Activated B cell treated with CpG ODN at 0.5 μM for 24 hours (primary cell): ENCODE data around the gene RHOT2. TPM values are rescaled to one million over a fixed set of nuclear protein-coding genes. Genes with fewer than 3 reads are reported as not detected.
A peak's percentile ranks its signal among the peaks of the same experiment; 100 is the strongest.

Experiments used
- ATAC-seq: fragments of 200-7000 bp; cut with Tn5 transposase; one replicate; pipeline ENCODE4 v1.10.0; 2021; ENCODE audit warnings: low read depth, mild to moderate bottlenecking, moderate library complexity
- CTCF ChIA-PET: fragments of 350-600 bp; sonication (Branson Sonifier 250); formaldehyde crosslinking; loops from one replicate; lab custom pipeline; 2021; ENCODE audit warnings: antibody characterized with exemption; lab: Charles Lee
- POLR2A ChIA-PET: fragments of 350-600 bp; sonication (Branson Sonifier 250); formaldehyde crosslinking; loops from one replicate; lab custom pipeline; 2021; ENCODE audit warnings: antibody characterized with exemption; lab: Charles Lee
- DNase-seq: peaks from one replicate; pipeline ENCODE4 v3.0.0; 2022
- H3K27ac Mint-ChIP-seq: one replicate; pipeline ENCODE4 v1.8.0; 2020; ENCODE audit warnings: mixed read lengths
- H3K27me3 Mint-ChIP-seq: one replicate; pipeline ENCODE4 v1.8.0; 2021; ENCODE audit warnings: mixed read lengths
- H3K36me3 Mint-ChIP-seq: one replicate; pipeline ENCODE4 v1.8.0; 2021; ENCODE audit warnings: low read depth, mixed read lengths
- H3K4me1 Mint-ChIP-seq: one replicate; pipeline ENCODE4 v1.8.0; 2021; ENCODE audit warnings: mixed read lengths
- H3K4me3 Mint-ChIP-seq: one replicate; pipeline ENCODE4 v1.8.0; 2020; ENCODE audit warnings: mild to moderate bottlenecking, mixed read lengths
- H3K9me3 Mint-ChIP-seq: one replicate; pipeline ENCODE4 v1.8.0; 2020; ENCODE audit warnings: mixed read lengths
- CTCF ChIP-seq: fragments of 200-600 bp; IDR thresholded peaks from one replicate; pipeline ENCODE4 v1.8.0; 2022; ENCODE audit warnings: antibody characterized with exemption, mild to moderate bottlenecking
- intact Hi-C: fragments of 100-400 bp; cut with micrococcal nuclease; formaldehyde crosslinking; loops from one replicate; pipeline ENCODE4 v1.15.1; 2024
- total RNA-seq: library from RNA; stranded (reverse); gene quantifications from 2 replicates; pipeline ENCODE4 v1.2.3, GENCODE V29; 2022

RHOT2 gene
- total RNA-seq, 1 donor from 2014 or later, result 170 TPM

- H3K9me3 Mint-ChIP-seq, result no peaks in the 10 kb centered on the region
- ChIA-PET CTCF (no interaction called here), POLR2A (interaction anchor here (0.6 to 1.1 kb wide), 2 partner anchors 10 to 21 kb away, joined by 3 to 5 read pairs; no protein-coding TSS in a partner anchor)
- peaks cover under 1% of the 10 kb centered on the region for H3K4me1 Mint-ChIP-seq
- TF ChIP-seq CTCF, result no peak
- DNase-seq, result no peak
- no peak overlapping the region for H3K4me3 Mint-ChIP-seq
- H3K36me3 Mint-ChIP-seq, result no peaks in the 10 kb centered on the region
- no peak overlapping the region for H3K27ac Mint-ChIP-seq
- peaks cover 32% of the 10 kb centered on the region for H3K27me3 Mint-ChIP-seq
- peak; percentile 67 for ATAC-seq
- intact Hi-C loops, result no loop called here
Measured at GRCh38 chr16:700684-701584, 33.0 kb downstream of the RHOT2 start.

DNA sequence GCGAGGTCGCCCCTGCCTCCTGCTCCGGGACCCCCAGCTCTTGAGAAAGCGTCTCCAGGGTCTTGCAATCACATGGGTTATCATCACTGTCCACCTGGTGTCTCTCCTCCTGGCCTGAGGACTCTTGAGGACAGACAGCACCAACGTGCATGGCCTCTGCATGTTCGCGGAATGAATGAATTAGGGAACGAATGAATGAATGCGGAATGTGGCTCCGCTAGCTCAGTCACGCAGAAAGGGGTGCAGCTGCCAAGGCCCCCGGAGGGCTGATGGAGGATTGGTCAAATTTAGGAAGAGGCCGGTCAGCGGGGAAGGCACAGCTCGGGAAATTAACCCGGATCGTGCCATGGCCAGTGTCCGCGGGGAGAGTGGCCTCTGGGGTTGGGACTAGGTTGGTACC is 34.4 kb downstream of the RHOT2 start:
- Mint-ChIP-seq H3K27me3 (peaks cover 34% of the 10 kb centered on the region), H3K27ac (no peak overlapping the region), H3K4me3 (no peak overlapping the region), H3K36me3 (no peaks in the 10 kb centered on the region), H3K4me1 (peaks cover 4% of the 10 kb centered on the region), H3K9me3 (no peaks in the 10 kb centered on the region)
- ChIA-PET CTCF (no interaction called here), POLR2A (no interaction called here)
- ATAC-seq (no peak), DNase-seq (no peak)
- intact Hi-C loops, result no loop called here
- TF ChIP-seq CTCF, result no peak

- H3K36me3 Mint-ChIP-seq, result no peaks in the 10 kb centered on the region
- TF ChIP-seq CTCF, result no peak
- CTCF ChIA-PET, result no interaction called here
- no peak for ATAC-seq
- intact Hi-C loops, result no loop called here
- no peak overlapping the region for H3K27ac Mint-ChIP-seq
- no peak for DNase-seq
- H3K27me3 Mint-ChIP-seq, result peaks cover 42% of the 10 kb centered on the region
- H3K4me3 Mint-ChIP-seq, result no peak overlapping the region
- no peaks in the 10 kb centered on the region for H3K9me3 Mint-ChIP-seq
- POLR2A ChIA-PET, result interaction anchor here (0.6 kb wide), 1 partner anchor 270 kb away, joined by 3 read pairs; no protein-coding TSS in a partner anchor
- peaks cover 4% of the 10 kb centered on the region for H3K4me1 Mint-ChIP-seq
Measured at GRCh38 chr16:703406-703805, 35.5 kb downstream of the RHOT2 start.

DNA sequence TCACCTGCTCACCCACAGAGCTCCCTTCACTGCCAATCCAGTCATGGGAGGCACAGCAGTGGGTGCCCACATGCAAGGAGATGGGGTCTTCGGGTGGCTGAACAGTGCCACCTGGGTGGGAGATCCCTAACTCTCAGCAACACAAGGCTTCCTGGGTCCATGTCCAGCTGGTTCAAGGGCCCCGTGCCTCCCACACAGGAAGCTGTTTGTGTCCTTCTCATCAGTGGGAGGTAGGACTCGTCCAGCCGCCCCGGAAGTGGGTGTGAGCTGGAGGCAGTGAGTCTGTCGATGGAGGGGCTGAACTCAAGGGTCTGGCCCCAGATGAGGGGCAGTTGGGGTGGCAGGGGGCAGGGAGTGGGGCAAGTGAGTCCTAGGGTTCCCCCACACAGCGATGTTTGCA is 36.1 kb downstream of the RHOT2 start:
- H3K4me1 Mint-ChIP-seq, result peaks cover 4% of the 10 kb centered on the region
- ATAC-seq, result no peak
- intact Hi-C loops, result no loop called here
- H3K9me3 Mint-ChIP-seq, result no peaks in the 10 kb centered on the region
- TF ChIP-seq CTCF, result no peak
- ChIA-PET CTCF (no interaction called here), POLR2A (no interaction called here)
- no peak overlapping the region for H3K4me3 Mint-ChIP-seq
- peaks cover 47% of the 10 kb centered on the region for H3K27me3 Mint-ChIP-seq
- no peak overlapping the region for H3K27ac Mint-ChIP-seq
- DNase-seq, result no peak
- no peaks in the 10 kb centered on the region for H3K36me3 Mint-ChIP-seq

GRCh38 chr16:704552-705380 is 36.8 kb downstream of the RHOT2 start:
- H3K4me1 Mint-ChIP-seq, result peaks cover 4% of the 10 kb centered on the region
- ATAC-seq (no peak), DNase-seq (no peak)
- no peak for TF ChIP-seq CTCF
- ChIA-PET POLR2A (interaction anchor here (0.6 kb wide), 1 partner anchor 15 kb away, joined by 3 read pairs; the partner anchor contains the start of gene WDR24), CTCF (no interaction called here)
- peaks cover 47% of the 10 kb centered on the region for H3K27me3 Mint-ChIP-seq
- intact Hi-C loops, result no loop called here
- H3K27ac Mint-ChIP-seq, result no peak overlapping the region
- no peak overlapping the region for H3K4me3 Mint-ChIP-seq
- H3K9me3 Mint-ChIP-seq, result no peaks in the 10 kb centered on the region
- no peaks in the 10 kb centered on the region for H3K36me3 Mint-ChIP-seq
